Lower lobe of right lung (tissue), 2 donors: Measurements from ENCODE around the gene PTPN13. TPM values are rescaled to one million over a fixed set of nuclear protein-coding genes. Genes with fewer than 3 reads are reported as not detected.
A peak's percentile ranks its signal among the peaks of the same experiment; 100 is the strongest.

ENCODE experiments used
- ATAC-seq, 2 donors: fragments of 200-7000 bp; cut with Tn5 transposase; one replicate each; pipeline ENCODE4 v1.9.1; 2020 to 2022; ENCODE audit warnings: mild to moderate bottlenecking in 2 of 2, moderate library complexity in 2 of 2
- DNase-seq: peaks from one replicate; pipeline ENCODE4 v3.0.0-alpha.2; 2020
- H3K27ac ChIP-seq: fragments of 200-600 bp; one replicate; pipeline ENCODE4 v1.8.0; 2022
- H3K27me3 ChIP-seq: fragments of 200-600 bp; one replicate; pipeline ENCODE4 v1.8.0; 2022; ENCODE audit warnings: low read depth
- H3K36me3 ChIP-seq: fragments of 200-600 bp; one replicate; pipeline ENCODE4 v1.8.0; 2022; ENCODE audit warnings: mild to moderate bottlenecking
- H3K4me1 ChIP-seq: fragments of 200-600 bp; one replicate; pipeline ENCODE4 v1.8.0; 2022
- H3K4me3 ChIP-seq: fragments of 200-600 bp; one replicate; pipeline ENCODE4 v1.8.0; 2022; ENCODE audit warnings: mild to moderate bottlenecking
- H3K9me3 ChIP-seq: fragments of 200-600 bp; one replicate; pipeline ENCODE4 v1.8.0; 2022
- intact Hi-C: fragments of 100-400 bp; cut with DNase I; formaldehyde crosslinking; loops from one replicate; pipeline ENCODE4 v1.11.0; 2022
- total RNA-seq: library from RNA; stranded (reverse); fragmentation: NEBNext Ultra II Directional; extraction: Animal tissue kit (Norgen Biotek cat#: 25700); gene quantifications from one replicate; pipeline ENCODE4 v1.2.1, GENCODE V29; 2021
- TF ChIP-seq, protein P1 (sequence below): fragments of 200-600 bp; IDR thresholded peaks from one replicate; pipeline ENCODE4 v1.8.0; 2022; ENCODE audit warnings: antibody characterized with exemption, mild to moderate bottlenecking
- donor health status: DM: no; HTN: yes; CAD: no; lungs with severe emphysema.

PTPN13 gene
- total RNA-seq, 1 donor from 2014 or later, result 77.2 TPM

DNA sequence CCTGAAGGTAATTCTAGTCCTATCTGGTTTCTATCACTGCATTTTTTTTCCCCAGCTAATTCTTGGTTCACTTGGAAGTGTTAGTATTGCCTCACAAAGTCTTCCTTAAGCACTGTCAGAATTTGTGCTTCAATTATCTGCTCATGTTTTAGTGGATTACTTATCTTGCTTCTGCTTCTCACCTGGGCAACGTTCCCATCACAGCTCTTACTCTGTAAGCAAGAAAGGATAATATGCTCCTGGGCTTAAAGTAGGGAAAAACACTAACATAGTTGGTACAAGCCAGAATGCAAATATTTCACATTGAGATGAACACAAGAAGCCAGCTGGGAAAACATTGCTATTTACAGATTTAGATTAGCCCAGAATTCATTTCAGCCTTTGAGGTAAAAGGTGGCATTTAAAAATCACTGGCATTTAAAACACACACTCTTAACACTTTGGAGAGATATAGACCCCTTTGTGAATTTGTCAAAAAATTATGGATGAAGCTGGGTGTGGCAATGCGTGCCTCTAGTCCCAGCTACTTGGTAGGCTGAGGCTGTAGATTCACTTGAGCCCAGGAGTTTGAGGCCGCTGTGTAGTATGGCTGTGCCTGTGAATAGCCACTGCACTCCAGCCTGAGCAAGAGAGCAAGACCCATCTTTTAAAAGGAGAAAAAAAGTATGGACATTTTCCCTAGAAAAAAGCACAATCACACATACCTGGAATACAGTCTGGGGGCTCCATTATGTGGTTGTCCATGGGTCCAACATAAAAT lies 6.6 kb upstream of the PTPN13 start:
- H3K4me3 ChIP-seq, result no peak overlapping the region
- no peak for ATAC-seq

GRCh38 chr4:86592553-86593249 lies 1.4 kb upstream of the PTPN13 start:
- Histone ChIP-seq H3K27ac (peak overlapping the region; percentile 82), H3K27me3 (no peaks in the 10 kb centered on the region), H3K9me3 (no peaks in the 10 kb centered on the region), H3K4me3 (peak overlapping the region; percentile 75), H3K36me3 (no peaks in the 10 kb centered on the region), H3K4me1 (peaks cover under 1% of the 10 kb centered on the region)
- no peak for DNase-seq
- no peak for ATAC-seq
- intact Hi-C loops, result no loop called here
- TF ChIP-seq, protein P1, sequence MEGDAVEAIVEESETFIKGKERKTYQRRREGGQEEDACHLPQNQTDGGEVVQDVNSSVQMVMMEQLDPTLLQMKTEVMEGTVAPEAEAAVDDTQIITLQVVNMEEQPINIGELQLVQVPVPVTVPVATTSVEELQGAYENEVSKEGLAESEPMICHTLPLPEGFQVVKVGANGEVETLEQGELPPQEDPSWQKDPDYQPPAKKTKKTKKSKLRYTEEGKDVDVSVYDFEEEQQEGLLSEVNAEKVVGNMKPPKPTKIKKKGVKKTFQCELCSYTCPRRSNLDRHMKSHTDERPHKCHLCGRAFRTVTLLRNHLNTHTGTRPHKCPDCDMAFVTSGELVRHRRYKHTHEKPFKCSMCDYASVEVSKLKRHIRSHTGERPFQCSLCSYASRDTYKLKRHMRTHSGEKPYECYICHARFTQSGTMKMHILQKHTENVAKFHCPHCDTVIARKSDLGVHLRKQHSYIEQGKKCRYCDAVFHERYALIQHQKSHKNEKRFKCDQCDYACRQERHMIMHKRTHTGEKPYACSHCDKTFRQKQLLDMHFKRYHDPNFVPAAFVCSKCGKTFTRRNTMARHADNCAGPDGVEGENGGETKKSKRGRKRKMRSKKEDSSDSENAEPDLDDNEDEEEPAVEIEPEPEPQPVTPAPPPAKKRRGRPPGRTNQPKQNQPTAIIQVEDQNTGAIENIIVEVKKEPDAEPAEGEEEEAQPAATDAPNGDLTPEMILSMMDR, result no peak

More for the DNA sequence above, 6.6 kb upstream of the PTPN13 start:
- intact Hi-C loops, result no loop called here
- TF ChIP-seq, protein P1, result no peak
- H3K9me3 ChIP-seq, result no peaks in the 10 kb centered on the region
- H3K4me1 ChIP-seq, result peaks cover 18% of the 10 kb centered on the region
- H3K27me3 ChIP-seq, result no peaks in the 10 kb centered on the region
- no peaks in the 10 kb centered on the region for H3K36me3 ChIP-seq
- H3K27ac ChIP-seq, result no peak overlapping the region
- no peak for DNase-seq

DNA sequence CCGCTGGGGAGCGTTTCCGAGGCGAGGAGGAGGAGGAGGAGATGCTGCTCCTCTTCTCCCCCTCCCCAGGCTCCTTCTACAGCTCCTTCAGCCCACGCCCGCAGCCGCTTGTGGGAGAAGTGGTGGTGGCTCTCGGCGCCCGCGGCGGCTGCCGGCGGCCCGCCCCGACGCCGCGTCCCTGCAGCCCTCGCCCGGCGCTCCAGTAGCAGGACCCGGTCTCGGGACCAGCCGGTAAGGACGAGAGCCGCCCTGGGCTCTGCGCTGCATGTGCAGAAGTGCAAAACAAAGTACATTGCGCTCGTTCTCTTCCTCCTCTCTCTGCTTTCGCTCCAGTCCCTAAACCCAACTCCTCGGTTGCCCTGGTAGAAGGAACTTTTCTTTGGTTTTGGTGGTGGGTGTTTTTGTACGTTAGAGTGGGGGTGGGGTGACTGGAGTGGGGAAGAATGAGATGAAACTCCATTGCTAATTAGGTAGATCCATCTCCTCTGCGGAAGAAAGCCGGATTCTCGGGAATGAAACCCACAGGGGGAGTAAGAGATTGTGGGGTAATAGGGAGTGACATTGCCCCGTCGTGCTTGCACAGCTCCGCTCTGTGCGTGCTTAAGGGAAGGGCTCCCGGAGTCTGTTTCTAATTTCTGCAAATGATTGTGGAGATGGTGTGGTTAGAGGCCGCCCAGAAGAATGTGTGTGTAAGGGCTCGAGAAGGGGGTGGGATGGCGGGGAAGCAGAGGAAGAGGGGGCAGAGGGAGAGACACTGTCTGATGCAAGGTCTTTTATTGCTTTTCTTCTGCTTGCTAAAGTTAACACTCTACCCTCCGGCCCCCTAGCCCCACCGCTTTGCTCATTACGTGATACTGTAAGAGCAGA lies 677 bp downstream of the PTPN13 start:
- Histone ChIP-seq H3K4me1 (no peaks in the 10 kb centered on the region), H3K4me3 (peak overlapping the region; percentile 75), H3K27me3 (no peaks in the 10 kb centered on the region), H3K36me3 (no peaks in the 10 kb centered on the region), H3K27ac (peak overlapping the region; percentile 82), H3K9me3 (no peaks in the 10 kb centered on the region)
- intact Hi-C loops, result no loop called here
- TF ChIP-seq, protein P1, result no peak
- DNase-seq (peak; percentile 58), ATAC-seq (peak; percentile 65 to 67)

DNA sequence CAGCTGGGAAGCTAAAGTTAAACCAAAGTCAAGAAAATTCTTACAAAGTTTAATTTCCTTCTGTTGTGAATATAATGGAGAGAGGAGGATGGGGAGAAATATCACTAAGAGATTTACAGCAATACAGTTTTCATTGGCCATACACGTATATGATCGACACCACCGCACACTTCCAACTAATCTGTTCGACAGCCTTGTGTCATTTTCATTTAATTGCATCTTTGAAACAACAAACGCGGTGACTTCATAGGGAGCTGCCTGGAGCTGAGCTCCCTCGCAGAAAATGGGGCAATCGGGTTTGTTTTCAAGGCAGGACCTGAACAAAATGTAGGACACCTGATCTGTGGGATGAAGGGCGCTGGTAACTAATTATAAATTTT lies 1.3 kb downstream of the PTPN13 start:
- Histone ChIP-seq H3K9me3 (no peaks in the 10 kb centered on the region), H3K36me3 (no peaks in the 10 kb centered on the region), H3K27ac (peak overlapping the region; percentile 82), H3K27me3 (no peaks in the 10 kb centered on the region), H3K4me3 (peak overlapping the region; percentile 75), H3K4me1 (no peaks in the 10 kb centered on the region)
- intact Hi-C loops, result no loop called here
- no peak for ATAC-seq
- TF ChIP-seq, protein P1, result no peak
- DNase-seq, result no peak

DNA sequence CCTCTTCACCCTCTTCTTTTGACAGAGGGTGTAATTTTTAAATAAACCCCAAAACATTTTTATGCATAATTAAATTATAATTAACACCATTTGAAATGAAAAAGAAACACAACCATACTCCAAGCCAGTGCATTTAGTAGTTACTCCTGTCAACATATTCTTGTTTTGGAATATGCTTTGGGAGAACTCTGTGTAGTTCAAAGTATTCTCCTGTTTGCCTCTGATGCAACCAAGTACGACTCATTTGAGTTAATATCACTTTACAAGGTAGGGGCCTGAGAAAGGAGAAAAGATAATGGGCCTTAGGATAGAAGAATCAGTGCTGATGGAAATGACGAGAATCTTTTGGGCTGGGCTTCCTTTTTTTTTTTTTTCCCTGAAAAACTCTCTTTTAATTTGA lies 2.7 kb downstream of the PTPN13 start:
- Histone ChIP-seq H3K9me3 (no peaks in the 10 kb centered on the region), H3K27ac (no peak overlapping the region), H3K36me3 (no peaks in the 10 kb centered on the region), H3K4me1 (no peaks in the 10 kb centered on the region), H3K27me3 (no peaks in the 10 kb centered on the region), H3K4me3 (peak overlapping the region; percentile 75)
- DNase-seq (no peak), ATAC-seq (no peak)
- TF ChIP-seq, protein P1, result no peak
- intact Hi-C loops, result no loop called here
